HCT116 (cell line): ENCODE data around the gene EIF4E. TPM values are rescaled to one million over a fixed set of nuclear protein-coding genes. Genes with fewer than 3 reads are reported as not detected.
A peak's percentile ranks its signal among the peaks of the same experiment; 100 is the strongest.

Experiments used
- ATAC-seq: fragments of 200-7000 bp; cut with Tn5 transposase; 2 replicates; pipeline ENCODE4 v1.9.1; 2020; ENCODE audit warnings: mild to moderate bottlenecking, moderate library complexity
- BruUV-seq: library from RNA; stranded (reverse); fragments of 400-500 nt; replicated peaks from 2 replicates; lab custom pipeline; 2021; lab: Mats Ljungman, UMichigan
- CTCF ChIA-PET: fragments of 300-600 bp; sonication (Branson Sonifier 250); formaldehyde crosslinking; loops from one replicate; lab custom pipeline; 2021; ENCODE audit warnings: antibody characterized with exemption; lab: Charles Lee
- POLR2A ChIA-PET: fragments of 300-600, 350-600 bp; sonication (Branson Sonifier 250); formaldehyde crosslinking; loops from one replicate; lab custom pipeline; 2021; ENCODE audit warnings: antibody characterized with exemption; lab: Charles Lee
- RAD21 ChIA-PET, 2 experiments: fragments of 300-600 bp; sonication (Branson Sonifier 250); formaldehyde crosslinking; loops; one replicate each; lab custom pipeline; 2023; ENCODE audit warnings: low total read pairs in 2 of 2; ENCODE audit not compliant: uncharacterized antibody in 2 of 2, unreplicated experiment in 2 of 2, low non-redundant PET in 1 of 2; lab: Charles Lee
- DNase-seq: peaks from one replicate; pipeline ENCODE4 v3.0.0-alpha.2; 2010; ENCODE audit warnings: low read depth, low spot score
- H2AFZ ChIP-seq: fragments of 200-600 bp; shearing (Covaris generic), sonication (generic); 2 replicates; pipeline ENCODE4 v1.6.1; 2017; ENCODE audit warnings: low read depth, mixed run types, mixed read lengths, antibody characterized with exemption, low read length; ENCODE audit not compliant: poor library complexity, severe bottlenecking
- H3K27ac ChIP-seq: 2 replicates; pipeline ENCODE4 v1.5.1; 2012; ENCODE audit warnings: low read depth, low read length
- H3K27me3 ChIP-seq: fragments of 200-600 bp; sonication (generic); 2 replicates; pipeline ENCODE4 v1.6.1; 2016; ENCODE audit warnings: mixed run types, low read length, mixed read lengths; ENCODE audit not compliant: insufficient read depth
- H3K36me3 ChIP-seq, 2 experiments: fragments of 200-500 bp in 1 of 2; fragments of 200-600 bp in 1 of 2; sonication (Bioruptor generic) in 1 of 2; sonication (generic) in 1 of 2; 2 replicates each; pipeline versions ENCODE4 v1.5.1 to v1.6.1; 2014 to 2016; ENCODE audit warnings: low read length in 2 of 2, inconsistent platforms in 1 of 2, mixed read lengths in 1 of 2, mixed run types in 1 of 2; ENCODE audit not compliant: insufficient read depth in 2 of 2, control insufficient read depth in 1 of 2
- H3K4me1 ChIP-seq, 2 experiments: fragments of 200-600 bp in 1 of 2; sonication (generic) in 1 of 2; 2 replicates each; pipeline versions ENCODE4 v1.5.1 to v1.6.1; 2012 to 2017; ENCODE audit warnings: low read length in 2 of 2, inconsistent platforms in 1 of 2, mild to moderate bottlenecking in 1 of 2, mixed read lengths in 1 of 2, mixed run types in 1 of 2, moderate library complexity in 1 of 2; ENCODE audit not compliant: insufficient read depth in 2 of 2, control insufficient read depth in 1 of 2
- H3K4me2 ChIP-seq: fragments of 200-600 bp; sonication (generic); 2 replicates; pipeline ENCODE4 v1.6.1; 2017; ENCODE audit warnings: mixed run types, low read length, mixed read lengths
- H3K4me3 ChIP-seq, 2 experiments: fragments of 200-600 bp in 1 of 2; sonication (generic) in 1 of 2; replicated peaks in 1 of 2; 2 replicates each; pipeline ENCODE4 v1.5.1; 2011 to 2016; ENCODE audit warnings: low read length in 2 of 2, control low read depth in 1 of 2, low read depth in 1 of 2, mild to moderate bottlenecking in 1 of 2, mixed read lengths in 1 of 2, mixed run types in 1 of 2
- H3K79me2 ChIP-seq: fragments of 200-600 bp; sonication (generic); 2 replicates; pipeline ENCODE4 v1.6.1; 2017; ENCODE audit warnings: mild to moderate bottlenecking, mixed run types, low read length, moderate library complexity, mixed read lengths; ENCODE audit not compliant: insufficient read depth
- H3K9ac ChIP-seq: fragments of 200-600 bp; sonication (generic); 2 replicates; pipeline ENCODE4 v1.6.1; 2016; ENCODE audit warnings: low read length, mixed read lengths
- H3K9me2 ChIP-seq: fragments of 200-600 bp; sonication (generic), shearing (Covaris generic); 2 replicates; pipeline ENCODE4 v1.6.1; 2017; ENCODE audit warnings: mixed run types, mild to moderate bottlenecking, moderate library complexity; ENCODE audit not compliant: insufficient read depth
- H3K9me3 ChIP-seq, 2 experiments: fragments of 200-500 bp in 1 of 2; fragments of 200-600 bp in 1 of 2; sonication (Bioruptor generic) in 1 of 2; sonication (generic) in 1 of 2; 2 replicates each; pipeline ENCODE4 v1.6.1; 2014 to 2017; ENCODE audit warnings: low read length in 2 of 2, mixed read lengths in 2 of 2, inconsistent platforms in 1 of 2, low read depth in 1 of 2, mild to moderate bottlenecking in 1 of 2, mixed run types in 1 of 2, moderate library complexity in 1 of 2; ENCODE audit not compliant: control insufficient read depth in 1 of 2, insufficient read depth in 1 of 2
- H4K20me1 ChIP-seq: fragments of 200-600 bp; sonication (generic), shearing (Covaris generic); 2 replicates; pipeline ENCODE4 v1.6.1; 2017; ENCODE audit warnings: mixed run types, mild to moderate bottlenecking, moderate library complexity; ENCODE audit not compliant: insufficient read depth
- CBX3 ChIP-seq: IDR thresholded peaks from 2 replicates; pipeline ENCODE4 v1.6.1; 2012; ENCODE audit warnings: low read depth
- EGR1 ChIP-seq: IDR thresholded peaks from 2 replicates; pipeline ENCODE4 v1.6.1; 2012; ENCODE audit warnings: low read depth
- EZH2 ChIP-seq: fragments of 200-600 bp; sonication (generic); IDR thresholded peaks from 2 replicates; pipeline ENCODE4 v1.6.1; 2017; ENCODE audit warnings: antibody characterized with exemption, mixed run types
- EZH2phosphoT487 ChIP-seq: fragments of 200-600 bp; IDR thresholded peaks from 2 replicates; pipeline ENCODE4 v1.6.1; 2018; ENCODE audit warnings: antibody characterized with exemption, borderline replicate concordance
- FOSL1 ChIP-seq: IDR thresholded peaks from 2 replicates; pipeline ENCODE4 v1.6.1; 2012; ENCODE audit warnings: low read depth
- POLR2A ChIP-seq: IDR thresholded peaks from 2 replicates; pipeline ENCODE4 v1.7.0; 2011; ENCODE audit warnings: borderline replicate concordance; ENCODE audit not compliant: insufficient read depth, insufficient read length; ENCODE audit errors: extremely low read depth
- SIN3A ChIP-seq: IDR thresholded peaks from 2 replicates; pipeline ENCODE4 v1.6.1; 2012; ENCODE audit warnings: low read depth
- SRF ChIP-seq: IDR thresholded peaks from 2 replicates; pipeline ENCODE4 v1.6.1; 2012; ENCODE audit warnings: low read depth
- TCF7L2 ChIP-seq: IDR thresholded peaks from 2 replicates; pipeline ENCODE4 v1.7.0; 2011; ENCODE audit warnings: borderline replicate concordance, inconsistent platforms; ENCODE audit not compliant: insufficient read depth, insufficient read length; ENCODE audit errors: extremely low read depth
- ZBTB33 ChIP-seq: IDR thresholded peaks from 2 replicates; pipeline ENCODE4 v1.6.1; 2011; ENCODE audit warnings: mild to moderate bottlenecking, low read length, moderate library complexity; ENCODE audit not compliant: insufficient replicate concordance; ENCODE audit errors: extremely low read depth
- intact Hi-C: fragments of 100-400 bp; cut with micrococcal nuclease; formaldehyde crosslinking; loops from 2 replicates; pipeline ENCODE4 v1.10.0; 2022
- total RNA-seq: library from RNA; stranded (reverse); gene quantifications from one replicate; pipeline ENCODE4 v1.2.1, GENCODE V29; 2021; ENCODE audit not compliant: unreplicated experiment
- TF ChIP-seq, protein P1 (sequence below): IDR thresholded peaks from 2 replicates; pipeline ENCODE4 v1.6.1; 2012; ENCODE audit warnings: low read depth

The EIF4E gene
- total RNA-seq, 1 experiment from 2014 or later = 148 TPM

- TF ChIP-seq EZH2phosphoT487 = no peak
- TF ChIP-seq EGR1 = no peak
- 0 out of 2 replicates have a peak, but pooled peaks have one; percentile 23 for TF ChIP-seq CBX3
- no peak for TF ChIP-seq FOSL1
Observed at GRCh38 chr4:98838977-98839618, 89.8 kb downstream of the EIF4E start (continued).

DNA sequence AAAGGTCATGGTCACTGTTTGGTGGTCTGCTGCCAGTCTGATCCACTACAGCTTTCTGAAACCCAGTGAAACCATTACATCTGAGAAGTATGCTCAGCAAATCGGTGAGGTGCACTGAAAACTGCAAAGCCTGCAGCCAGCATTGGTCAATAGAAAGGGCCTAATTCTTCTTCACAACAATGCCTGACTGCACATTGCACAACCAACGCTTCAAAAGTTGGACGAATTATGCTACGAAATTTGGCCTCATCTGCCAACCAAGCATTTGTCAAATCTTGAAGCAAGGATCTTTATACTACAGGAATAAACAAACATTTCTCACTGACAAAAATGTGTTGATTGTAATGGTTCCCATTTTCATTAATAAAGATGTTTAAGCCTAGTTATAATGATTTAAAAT, 90.4 kb downstream of the EIF4E start:
- DNase-seq (no peak), ATAC-seq (no peak)
- no peak overlapping the region for H3K9ac ChIP-seq
- intact Hi-C loops = no loop called here
- H3K9me2 ChIP-seq = no peaks in the 10 kb centered on the region
- H3K27ac ChIP-seq = no peak overlapping the region
- no peaks in the 10 kb centered on the region for H3K27me3 ChIP-seq
- ChIA-PET CTCF (interaction anchor here (1.4 kb wide), 1 partner anchor 371 kb away, joined by 4 read pairs; no protein-coding TSS in a partner anchor), RAD21 (no interaction called here), POLR2A (no interaction called here)
- no peaks in the 10 kb centered on the region for H3K36me3 ChIP-seq
- H3K9me3 ChIP-seq = no peaks in the 10 kb centered on the region
- H2AFZ ChIP-seq = peak overlapping the region; percentile 84
- no peaks in the 10 kb centered on the region for H3K79me2 ChIP-seq
- H3K4me1 ChIP-seq = peaks cover 0 to 10% of the 10 kb centered on the region in 2 experiments; a peak in 2 of 4 replicates
- no peak overlapping the region for H3K4me2 ChIP-seq
- no peak for TF ChIP-seq TCF7L2
- TF ChIP-seq, protein P1, sequence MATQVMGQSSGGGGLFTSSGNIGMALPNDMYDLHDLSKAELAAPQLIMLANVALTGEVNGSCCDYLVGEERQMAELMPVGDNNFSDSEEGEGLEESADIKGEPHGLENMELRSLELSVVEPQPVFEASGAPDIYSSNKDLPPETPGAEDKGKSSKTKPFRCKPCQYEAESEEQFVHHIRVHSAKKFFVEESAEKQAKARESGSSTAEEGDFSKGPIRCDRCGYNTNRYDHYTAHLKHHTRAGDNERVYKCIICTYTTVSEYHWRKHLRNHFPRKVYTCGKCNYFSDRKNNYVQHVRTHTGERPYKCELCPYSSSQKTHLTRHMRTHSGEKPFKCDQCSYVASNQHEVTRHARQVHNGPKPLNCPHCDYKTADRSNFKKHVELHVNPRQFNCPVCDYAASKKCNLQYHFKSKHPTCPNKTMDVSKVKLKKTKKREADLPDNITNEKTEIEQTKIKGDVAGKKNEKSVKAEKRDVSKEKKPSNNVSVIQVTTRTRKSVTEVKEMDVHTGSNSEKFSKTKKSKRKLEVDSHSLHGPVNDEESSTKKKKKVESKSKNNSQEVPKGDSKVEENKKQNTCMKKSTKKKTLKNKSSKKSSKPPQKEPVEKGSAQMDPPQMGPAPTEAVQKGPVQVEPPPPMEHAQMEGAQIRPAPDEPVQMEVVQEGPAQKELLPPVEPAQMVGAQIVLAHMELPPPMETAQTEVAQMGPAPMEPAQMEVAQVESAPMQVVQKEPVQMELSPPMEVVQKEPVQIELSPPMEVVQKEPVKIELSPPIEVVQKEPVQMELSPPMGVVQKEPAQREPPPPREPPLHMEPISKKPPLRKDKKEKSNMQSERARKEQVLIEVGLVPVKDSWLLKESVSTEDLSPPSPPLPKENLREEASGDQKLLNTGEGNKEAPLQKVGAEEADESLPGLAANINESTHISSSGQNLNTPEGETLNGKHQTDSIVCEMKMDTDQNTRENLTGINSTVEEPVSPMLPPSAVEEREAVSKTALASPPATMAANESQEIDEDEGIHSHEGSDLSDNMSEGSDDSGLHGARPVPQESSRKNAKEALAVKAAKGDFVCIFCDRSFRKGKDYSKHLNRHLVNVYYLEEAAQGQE = no peak
- TF ChIP-seq SIN3A = no peak
- TF ChIP-seq SRF = no peak
- no peak for TF ChIP-seq ZBTB33
- no peak for TF ChIP-seq EZH2
- no peak for TF ChIP-seq POLR2A
- H4K20me1 ChIP-seq = no peaks in the 10 kb centered on the region
- H3K4me3 ChIP-seq = no peak overlapping the region
- no TSS peak for BruUV-seq
